ENCODE results near the gene STXBP6.

STXBP6 gene

GRCh38 chr14:25094171-25094907 lies 44.4 kb upstream of the STXBP6 start:
- ChIA-PET POLR2A (no interaction called here), CTCF (interaction anchor here (0.7 kb wide), 1 partner anchor 38 kb away, joined by 3 read pairs; no protein-coding TSS in a partner anchor)
- Histone ChIP-seq H3K9me3 (ENCODE audit: control insufficient read depth, insufficient read depth, low read depth, low read length) (no peaks in the 10 kb centered on the region), H3K4me1 (ENCODE audit: control insufficient read depth, insufficient read depth, low read length) (no peaks in the 10 kb centered on the region), H3K27ac (ENCODE audit: extremely low read depth, low read depth, low read length) (no peak overlapping the region), H3K4me3 (ENCODE audit: low read depth, low read length) (no peak overlapping the region), H3K36me3 (ENCODE audit: control insufficient read depth in 2 of 2, insufficient read depth in 1 of 2, low read length in 2 of 2) (no peaks in the 10 kb centered on the region)
- TF ChIP-seq ZNF704 (tag by site-specific recombination; IDR thresholded peaks at IDR 0.05) (no peak), ZNF398 (tag by site-specific recombination; IDR thresholded peaks at IDR 0.05) (no peak), ZNF248 (tag by site-specific recombination; IDR thresholded peaks at IDR 0.05) (no peak), ZNF701 (tag by site-specific recombination; IDR thresholded peaks at IDR 0.05) (no peak), ZNF544 (tag by site-specific recombination; IDR thresholded peaks at IDR 0.05) (no peak), ZNF121 (tag by site-specific recombination; IDR thresholded peaks at IDR 0.05) (no peak), ZNF366 (tag by site-specific recombination; conservative IDR thresholded peaks at IDR 0.05) (no peak), ZXDB (tag by site-specific recombination; IDR thresholded peaks at IDR 0.05) (no peak), ZNF426 (tag by site-specific recombination; IDR thresholded peaks at IDR 0.05) (no peak), ZNF157 (tag by site-specific recombination; IDR thresholded peaks at IDR 0.05) (no peak), GFI1B (tag by site-specific recombination; IDR thresholded peaks at IDR 0.05) (no peak)

GRCh38 chr14:25092258-25092740 lies 42.4 kb upstream of the STXBP6 start:
- Histone ChIP-seq H3K4me1 (ENCODE audit: control insufficient read depth, insufficient read depth, low read length) (no peaks in the 10 kb centered on the region), H3K36me3 (ENCODE audit: control insufficient read depth in 2 of 2, insufficient read depth in 1 of 2, low read length in 2 of 2) (no peaks in the 10 kb centered on the region), H3K27ac (ENCODE audit: extremely low read depth, low read depth, low read length) (no peak overlapping the region), H3K9me3 (ENCODE audit: control insufficient read depth, insufficient read depth, low read depth, low read length) (no peaks in the 10 kb centered on the region), H3K4me3 (ENCODE audit: low read depth, low read length) (no peak overlapping the region)
- no peak for TF ChIP-seq GLIS2 (tag by site-specific recombination; IDR thresholded peaks at IDR 0.05)
- POLR2A ChIA-PET = no interaction called here
- CTCF ChIA-PET = interaction anchor here (0.7 to 1.5 kb wide), 2 partner anchors 40 to 45 kb away, joined by 3 to 4 read pairs; no protein-coding TSS in a partner anchor

- CTCF ChIA-PET = interaction anchor here (0.7 to 1.5 kb wide), 2 partner anchors 12 to 48 kb away, joined by 3 to 4 read pairs; no protein-coding TSS in a partner anchor
- Histone ChIP-seq H3K4me1 (ENCODE audit: control insufficient read depth, insufficient read depth, low read length) (no peaks in the 10 kb centered on the region), H3K9me3 (ENCODE audit: control insufficient read depth, insufficient read depth, low read depth, low read length) (no peaks in the 10 kb centered on the region), H3K36me3 (ENCODE audit: control insufficient read depth in 2 of 2, insufficient read depth in 1 of 2, low read length in 2 of 2) (no peaks in the 10 kb centered on the region), H3K27ac (ENCODE audit: extremely low read depth, low read depth, low read length) (no peak overlapping the region), H3K4me3 (ENCODE audit: low read depth, low read length) (no peak overlapping the region)
- POLR2A ChIA-PET = no interaction called here
- TF ChIP-seq ZNF514 (tag by site-specific recombination; IDR thresholded peaks at IDR 0.05) (no peak), ZFHX2 (tag by site-specific recombination; conservative IDR thresholded peaks at IDR 0.05) (peak; percentile 49), GLIS1 (tag by site-specific recombination; IDR thresholded peaks at IDR 0.05) (0 out of 2 replicates have a peak, but pooled peaks have one; percentile 19)
Measured at GRCh38 chr14:25090716-25091454, 40.9 kb upstream of the STXBP6 start.

Measured in HEK293 (cell line).